ENCODE results near the gene CABLES2.

The CABLES2 gene

GRCh38 chr20:62368976-62369814 is 37.9 kb downstream of the CABLES2 start:
- no peak for DNase-seq

GRCh38 chr20:62368392-62368975 is 38.6 kb downstream of the CABLES2 start:
- DNase-seq = no peak

GRCh38 chr20:62367633-62368391 is 39.3 kb downstream of the CABLES2 start:
- no peak for DNase-seq

GRCh38 chr20:62367136-62367632 is 39.9 kb downstream of the CABLES2 start, which contains the start of gene LAMA5:
Gene LAMA5, minus strand, starts transcription at chr20:62367312. Its CDS starts 67 bp downstream, at chr20:62367245.
- no peak for DNase-seq

- DNase-seq = no peak
Observed at GRCh38 chr20:62366370-62367135, 40.5 kb downstream of the CABLES2 start.

- no peak for DNase-seq
Observed at GRCh38 chr20:62365814-62366369, 41.2 kb downstream of the CABLES2 start.

DNA sequence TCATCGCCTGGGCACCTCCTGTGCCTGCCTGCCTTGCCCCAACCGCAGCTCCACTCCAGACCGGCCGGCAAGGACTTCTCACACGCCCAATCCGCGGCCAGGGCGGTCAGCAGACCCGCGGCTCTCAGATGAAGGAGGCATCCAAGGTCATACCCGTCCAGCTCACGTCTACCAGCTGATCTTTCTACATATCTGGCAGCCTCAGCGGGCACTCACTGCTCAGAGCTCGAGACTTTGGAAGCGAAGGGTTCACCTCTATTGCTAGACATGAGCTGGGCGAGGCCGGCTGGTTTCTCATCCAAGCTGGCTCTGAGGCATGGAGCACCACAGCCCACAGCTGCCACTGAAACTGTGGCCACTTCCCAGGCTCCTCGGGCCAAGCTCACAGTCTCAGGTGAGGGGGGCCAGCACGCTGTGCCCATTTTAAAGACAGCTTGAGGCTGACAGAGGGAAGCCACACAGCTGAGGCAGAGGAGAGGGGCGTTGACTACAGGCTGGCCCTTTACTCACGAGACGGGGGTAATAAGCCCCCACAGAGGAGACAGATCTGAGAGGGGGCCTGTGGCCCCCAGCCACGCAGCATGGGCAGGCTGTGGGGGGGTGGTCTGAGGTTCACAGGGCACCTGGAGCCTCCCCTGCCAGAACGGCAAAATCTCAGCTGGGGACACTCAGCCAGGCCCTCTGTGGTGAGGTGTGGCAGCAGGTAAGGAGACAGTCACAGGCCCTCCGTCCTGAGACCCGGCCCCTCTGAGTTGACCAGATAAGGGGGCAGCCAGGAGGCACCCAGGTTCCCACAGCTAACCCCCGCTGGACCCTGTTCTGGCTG is 42.0 kb downstream of the CABLES2 start:
- DNase-seq = no peak

DNA sequence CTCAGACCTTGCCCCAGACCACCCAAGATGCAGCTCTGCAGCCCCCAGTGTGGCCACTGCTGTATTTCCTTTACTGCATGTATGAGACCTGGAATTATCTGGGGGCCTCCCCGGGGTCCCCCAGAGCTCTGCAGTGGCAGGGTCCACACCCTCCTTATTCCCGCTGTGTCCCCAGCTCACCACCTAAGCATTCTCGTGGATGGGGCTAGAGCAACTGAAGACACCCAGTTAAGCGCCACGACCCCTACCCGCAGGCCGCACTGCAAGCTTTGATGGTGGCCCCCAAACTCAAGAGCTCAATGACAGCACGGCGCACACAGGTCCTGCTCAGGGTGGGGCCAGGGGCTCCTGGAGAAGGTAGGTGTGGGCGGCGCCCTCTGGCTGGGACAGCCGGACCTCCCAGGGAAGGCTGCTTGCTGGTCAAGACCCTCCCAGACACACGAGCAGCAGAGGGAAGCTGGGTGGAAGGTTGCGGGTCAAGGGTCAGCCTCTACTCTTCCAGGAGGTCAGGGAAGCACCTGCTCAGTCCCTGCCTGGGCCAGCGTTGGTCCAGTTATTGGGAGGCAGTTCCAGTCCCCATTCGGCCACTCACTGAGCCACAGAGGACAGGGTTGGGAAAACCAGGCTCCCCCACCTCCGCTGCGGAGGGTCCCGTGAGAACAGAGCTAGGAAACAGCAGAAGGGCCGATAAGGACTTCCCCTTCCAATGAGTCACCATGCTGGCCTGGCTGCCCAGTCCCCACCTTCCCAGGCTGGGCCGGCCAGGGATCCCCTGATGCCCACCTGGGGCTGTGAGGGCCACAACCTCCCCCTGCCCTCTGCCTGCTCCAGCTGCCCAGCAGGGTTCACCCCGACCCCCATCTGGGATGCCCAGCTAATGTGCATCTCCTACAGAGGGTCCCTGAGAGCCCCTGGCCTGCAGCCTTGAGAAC is 42.9 kb downstream of the CABLES2 start:
- no peak for DNase-seq

GRCh38 chr20:62362991-62363919 is 43.8 kb downstream of the CABLES2 start:
- DNase-seq = no peak

DNA sequence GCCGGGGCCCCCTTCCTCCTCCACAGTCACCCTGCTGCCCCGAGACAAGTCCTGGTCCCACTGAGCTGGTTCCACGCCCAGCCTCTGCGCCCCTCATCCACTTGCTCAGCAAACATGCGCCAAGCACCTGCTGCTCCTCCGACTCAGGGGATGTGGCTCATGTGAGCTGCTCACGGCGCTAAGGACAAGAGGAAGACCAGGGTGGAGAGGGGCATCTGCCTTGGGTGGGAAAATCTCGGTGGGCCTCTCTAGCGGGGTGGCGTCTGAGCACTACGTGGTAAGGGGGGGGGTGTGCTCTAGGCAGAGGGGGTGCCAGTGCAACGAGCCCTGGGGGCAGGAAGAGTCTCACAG is 44.5 kb downstream of the CABLES2 start:
- DNase-seq = no peak

DNA sequence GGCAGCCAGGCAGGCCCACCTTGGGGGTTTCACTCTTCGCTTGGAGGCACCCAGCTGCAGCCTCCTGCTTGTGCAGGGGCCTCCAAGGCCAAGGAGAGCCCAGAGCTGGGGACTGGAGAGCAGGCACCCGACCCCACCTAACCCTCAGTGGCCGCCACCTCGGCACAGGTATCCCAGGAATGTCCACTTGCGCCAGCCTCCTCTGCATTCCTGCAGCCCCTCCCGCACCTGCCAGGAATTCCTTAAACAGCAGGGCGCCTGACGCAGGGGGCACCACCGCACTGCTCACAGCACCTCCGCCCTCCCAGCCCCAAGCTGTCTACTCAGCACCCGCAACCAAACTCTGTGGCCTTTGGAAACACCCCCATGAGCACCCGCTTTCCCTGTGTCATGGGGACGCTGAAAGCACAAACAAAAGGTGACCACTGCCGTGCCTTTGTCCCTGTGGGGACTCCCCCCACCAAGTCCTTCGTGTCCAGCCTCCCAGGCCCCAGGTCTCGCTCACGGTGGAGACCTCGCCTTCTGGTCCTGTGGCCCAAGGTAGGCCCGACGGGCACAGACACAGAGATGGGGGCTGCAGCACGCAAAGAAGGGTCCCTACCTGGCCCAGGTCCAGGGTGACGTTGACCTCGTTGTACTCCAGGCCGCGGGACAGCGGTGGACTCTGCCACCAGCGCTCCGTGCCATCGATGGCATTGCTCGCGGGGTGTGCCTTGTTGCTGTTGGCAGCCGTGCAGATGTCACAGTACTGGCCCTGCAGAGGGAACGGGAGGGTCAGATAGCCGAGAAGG is 45.1 kb downstream of the CABLES2 start:
- DNase-seq = no peak

DNA sequence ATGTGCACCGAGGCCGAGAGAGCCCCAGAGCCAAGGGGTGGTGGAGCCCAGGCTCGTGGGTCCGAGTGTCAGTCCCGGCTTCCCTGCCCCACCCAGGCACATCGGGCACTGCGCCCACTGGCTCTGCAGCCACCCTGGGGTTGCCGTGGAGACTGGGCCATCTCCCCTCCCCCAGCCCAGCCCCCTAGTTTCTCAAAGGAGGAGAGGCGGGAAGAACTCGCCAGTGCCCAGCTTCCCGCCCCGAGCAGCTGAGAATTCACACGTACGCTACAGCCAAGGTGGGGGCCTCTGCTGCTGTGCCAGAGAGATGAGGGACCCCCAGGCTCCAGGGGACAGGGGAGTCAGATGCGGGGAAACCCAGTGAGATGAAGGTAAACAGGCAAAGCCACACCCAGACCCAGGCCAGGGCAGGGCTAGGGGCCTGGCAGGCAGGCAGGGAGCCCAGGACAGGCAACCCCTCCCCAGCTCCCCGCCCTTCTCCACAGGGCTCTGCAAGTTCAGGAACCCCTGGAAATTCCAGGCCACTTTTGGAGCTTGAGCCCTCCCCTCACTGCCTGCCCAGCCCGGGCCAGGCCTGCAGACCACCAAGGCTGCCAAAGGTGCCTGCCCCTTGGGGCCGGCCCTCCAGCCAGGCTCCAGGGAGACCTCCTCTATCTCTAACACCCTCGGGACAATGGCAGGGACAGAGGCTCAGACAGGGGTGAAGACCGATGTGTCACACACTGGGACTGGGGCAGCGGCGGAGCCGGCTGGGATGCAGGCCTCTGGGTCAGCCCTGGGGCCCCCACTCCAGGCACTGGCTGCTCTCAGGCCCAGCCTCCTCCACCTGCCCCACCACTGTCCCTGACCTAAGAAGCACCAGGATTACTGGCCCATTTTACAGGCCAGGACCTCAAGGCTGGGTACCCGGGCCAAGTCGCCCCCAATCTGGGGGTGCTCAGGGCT is 46.0 kb downstream of the CABLES2 start:
- DNase-seq = no peak

GRCh38 chr20:62359491-62360121 is 47.5 kb downstream of the CABLES2 start:
- no peak for DNase-seq

DNA sequence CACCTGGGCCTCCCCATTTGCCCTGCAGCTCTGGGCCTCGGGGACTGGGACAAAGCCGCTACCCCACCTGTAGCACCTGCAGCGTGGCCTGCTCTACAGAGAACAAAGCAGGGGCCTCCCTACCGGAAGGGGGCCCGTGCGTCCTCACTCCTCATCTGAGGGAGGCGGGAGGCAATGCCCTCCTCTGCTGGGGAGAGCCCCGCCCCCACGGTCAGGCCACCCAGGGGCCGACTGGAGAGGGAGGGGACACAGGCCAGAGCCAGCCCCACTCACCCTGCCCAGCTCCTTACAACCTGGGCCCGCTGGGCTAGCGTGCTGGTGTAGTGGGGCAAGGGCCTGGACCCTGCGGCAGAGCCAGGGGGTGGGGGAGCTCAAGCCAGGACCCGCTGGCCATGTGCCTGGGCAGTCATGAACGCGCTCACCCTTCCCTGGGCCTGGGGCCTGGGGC is 48.0 kb downstream of the CABLES2 start:
- DNase-seq = no peak

- DNase-seq = no peak
Observed at GRCh38 chr20:62358171-62359042, 48.7 kb downstream of the CABLES2 start.

DNA sequence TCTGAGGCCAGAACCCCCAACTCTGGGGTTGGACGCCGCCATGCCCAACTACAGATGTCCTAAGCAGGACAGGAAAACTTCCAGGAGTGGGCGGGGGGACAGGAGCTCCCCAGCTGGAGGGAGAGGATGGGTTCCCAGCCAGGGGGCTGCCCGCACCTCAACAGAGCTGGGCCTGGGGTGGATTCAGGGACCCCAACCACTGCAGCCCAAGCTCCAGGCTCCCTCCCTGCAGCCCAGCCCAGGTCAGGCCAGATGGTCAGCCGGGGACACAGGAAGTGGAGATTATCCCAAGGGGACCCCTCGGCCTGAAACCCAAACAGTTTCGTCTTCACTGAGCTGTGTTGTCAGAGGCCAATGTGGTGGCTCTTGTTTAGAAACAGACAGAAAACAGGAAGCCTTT is 49.4 kb downstream of the CABLES2 start:
- no peak for DNase-seq

Data from stimulated activated CD4-positive, alpha-beta T cell treated with anti-CD3 and anti-CD28 coated beads, Interleukin-1b, Interleukin-23, amount 100 ng/mL, for 48 hours (primary cell).